CD8-positive, alpha-beta memory T cell (primary cell): ENCODE data around the gene PCDH12. TPM values are rescaled to one million over a fixed set of nuclear protein-coding genes. Genes with fewer than 3 reads are reported as not detected.
A peak's percentile ranks its signal among the peaks of the same experiment; 100 is the strongest.

ENCODE experiments used
- CTCF ChIA-PET: fragments of 350-600 bp; sonication (Branson Sonifier 250); formaldehyde crosslinking; loops from one replicate; lab custom pipeline; 2021; ENCODE audit warnings: antibody characterized with exemption; lab: Charles Lee
- POLR2A ChIA-PET: fragments of 350-600 bp; sonication (Branson Sonifier 250); formaldehyde crosslinking; loops from one replicate; lab custom pipeline; 2021; ENCODE audit warnings: antibody characterized with exemption; lab: Charles Lee
- DNase-seq, 5 donors: peaks; one replicate each; pipeline versions ENCODE4 v3.0.0 to v3.0.0-alpha.2; 2020 to 2022; ENCODE audit warnings: mixed read lengths in 1 of 5
- H3K27ac ChIP-seq: one replicate; pipeline ENCODE4 v1.7.0; 2013; ENCODE audit warnings: low read depth, mild to moderate bottlenecking, low read length, moderate library complexity
- H3K27me3 ChIP-seq: 2 replicates; pipeline ENCODE4 v1.7.0; 2013; ENCODE audit warnings: low read length, mild to moderate bottlenecking; ENCODE audit not compliant: insufficient read depth, poor library complexity, severe bottlenecking
- H3K36me3 ChIP-seq: 2 replicates; pipeline ENCODE4 v1.7.0; 2013; ENCODE audit warnings: mild to moderate bottlenecking, low read length, moderate library complexity; ENCODE audit not compliant: insufficient read depth
- H3K4me1 ChIP-seq: 2 replicates; pipeline ENCODE4 v1.7.0; 2013; ENCODE audit warnings: mild to moderate bottlenecking, low read length, moderate library complexity; ENCODE audit not compliant: insufficient read depth
- H3K4me3 ChIP-seq: 2 replicates; pipeline ENCODE4 v1.7.0; 2013; ENCODE audit warnings: mild to moderate bottlenecking, low read length
- H3K9me3 ChIP-seq: 2 replicates; pipeline ENCODE4 v1.7.0; 2013; ENCODE audit warnings: mild to moderate bottlenecking, low read length
- H3K27ac Mint-ChIP-seq, 8 donors: one replicate each; pipeline ENCODE4 v1.8.0; 2020 to 2021; ENCODE audit warnings: mixed read lengths in 8 of 8, mild to moderate bottlenecking in 6 of 8, inconsistent platforms in 3 of 8, moderate library complexity in 3 of 8
- H3K27me3 Mint-ChIP-seq, 2 donors: one replicate each; pipeline ENCODE4 v1.8.0; 2020 to 2021; ENCODE audit warnings: mixed read lengths in 2 of 2, mild to moderate bottlenecking in 1 of 2, moderate library complexity in 1 of 2
- H3K36me3 Mint-ChIP-seq, 3 donors: one replicate each; pipeline ENCODE4 v1.8.0; 2020 to 2021; ENCODE audit warnings: mixed read lengths in 3 of 3, inconsistent platforms in 1 of 3, mild to moderate bottlenecking in 1 of 3
- H3K4me1 Mint-ChIP-seq, 3 donors: one replicate each; pipeline ENCODE4 v1.8.0; 2020 to 2021; ENCODE audit warnings: mixed read lengths in 3 of 3, inconsistent platforms in 1 of 3, mild to moderate bottlenecking in 1 of 3
- H3K4me3 Mint-ChIP-seq, 7 donors: one replicate each; pipeline ENCODE4 v1.8.0; 2020 to 2021; ENCODE audit warnings: mixed read lengths in 7 of 7, mild to moderate bottlenecking in 6 of 7, moderate library complexity in 4 of 7, inconsistent platforms in 2 of 7
- H3K9me3 Mint-ChIP-seq, 5 donors: one replicate each; pipeline ENCODE4 v1.8.0; 2020 to 2022; ENCODE audit warnings: mixed read lengths in 5 of 5, mild to moderate bottlenecking in 3 of 5, moderate library complexity in 2 of 5, inconsistent platforms in 1 of 5
- polyA plus RNA-seq: library from polyadenylated mRNA; unstranded; fragments of 300-500 nt; fragmentation: Illumina TruSeq; gene quantifications from one replicate; pipeline ENCODE4 v1.2.3, GENCODE V29; 2021
- total RNA-seq, 2 experiments: library from RNA; stranded (reverse); gene quantifications; one replicate each; pipeline ENCODE4 v1.2.3, GENCODE V29; 2021

PCDH12 gene
- total and polyA plus RNA-seq, 3 experiments from 2014 or later, result 0.07 to 0.88 (median 0.33) TPM

DNA sequence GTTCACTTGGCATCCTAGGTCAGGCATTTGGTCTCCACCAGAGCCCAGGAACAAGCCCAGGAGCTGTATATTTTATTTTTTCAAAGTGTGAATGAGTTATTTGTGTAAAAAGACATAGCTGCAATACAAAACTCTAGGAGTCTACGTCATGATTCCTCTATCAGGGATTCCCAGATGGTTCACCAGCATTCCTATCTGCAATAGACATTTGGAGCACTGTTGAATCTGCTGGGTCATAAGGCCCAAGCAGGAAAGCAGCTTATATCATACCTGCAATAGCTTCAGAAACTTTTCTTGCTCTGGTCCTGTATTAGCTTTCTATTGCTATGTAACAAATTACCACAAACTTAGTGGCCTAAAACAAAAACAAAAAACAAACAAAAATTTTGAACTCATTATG is 51.0 kb downstream of the PCDH12 start:
- no peaks in the 10 kb centered on the region for H3K9me3 Mint-ChIP-seq

DNA sequence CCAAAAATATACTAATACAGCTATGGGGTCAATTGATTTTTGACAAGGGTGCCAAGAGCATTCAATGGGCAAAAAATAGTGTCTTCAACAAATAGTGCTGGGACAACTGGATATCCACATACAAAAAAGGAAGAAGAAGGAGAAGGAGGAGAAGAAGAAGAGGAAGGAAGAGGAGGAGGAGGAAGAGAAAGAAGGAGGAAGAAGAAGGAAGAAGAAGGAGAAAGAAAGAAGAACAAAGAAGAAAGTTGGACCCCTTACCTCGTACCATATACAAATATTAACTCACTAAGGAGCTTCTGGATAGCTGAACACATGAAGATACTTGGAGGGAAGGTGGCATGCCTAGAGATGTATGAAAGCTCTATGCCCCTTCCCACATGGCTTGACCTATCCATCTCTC is 51.5 kb downstream of the PCDH12 start:
- Mint-ChIP-seq H3K9me3 (no peaks in the 10 kb centered on the region), H3K36me3 (peaks cover 0 to 3% (median 0%) of the 10 kb centered on the region in 3 donors), H3K27me3 (peaks cover 11 to 21% of the 10 kb centered on the region in 2 donors), H3K27ac (no peak overlapping the region), H3K4me3 (no peak overlapping the region), H3K4me1 (no peaks in the 10 kb centered on the region)
- Histone ChIP-seq H3K4me3 (no peak overlapping the region), H3K36me3 (no peaks in the 10 kb centered on the region), H3K27me3 (no peaks in the 10 kb centered on the region), H3K9me3 (no peaks in the 10 kb centered on the region), H3K27ac (no peak overlapping the region), H3K4me1 (no peaks in the 10 kb centered on the region)
- CTCF ChIA-PET, result interaction anchor here (0.8 to 2.9 kb wide), 6 partner anchors 8 to 204 kb away, joined by 3 to 9 read pairs (median 3); no protein-coding TSS in a partner anchor
- POLR2A ChIA-PET, result no interaction called here
- DNase-seq, result no peak

More for the DNA sequence above, 51.0 kb downstream of the PCDH12 start:
- Mint-ChIP-seq H3K27me3 (peaks cover 6 to 17% of the 10 kb centered on the region in 2 donors), H3K4me3 (no peak overlapping the region), H3K36me3 (no peaks in the 10 kb centered on the region), H3K27ac (no peak overlapping the region), H3K4me1 (no peaks in the 10 kb centered on the region)
- no peak for DNase-seq
- no peaks in the 10 kb centered on the region for H3K27me3 ChIP-seq
- no peaks in the 10 kb centered on the region for H3K36me3 ChIP-seq
- ChIA-PET CTCF (interaction anchor here (0.8 to 2.9 kb wide), 5 partner anchors 11 to 204 kb away, joined by 3 to 9 read pairs (median 3); no protein-coding TSS in a partner anchor), POLR2A (no interaction called here)
- no peak overlapping the region for H3K4me3 ChIP-seq
- H3K27ac ChIP-seq, result no peak overlapping the region
- H3K9me3 ChIP-seq, result no peaks in the 10 kb centered on the region
- H3K4me1 ChIP-seq, result no peaks in the 10 kb centered on the region

DNA sequence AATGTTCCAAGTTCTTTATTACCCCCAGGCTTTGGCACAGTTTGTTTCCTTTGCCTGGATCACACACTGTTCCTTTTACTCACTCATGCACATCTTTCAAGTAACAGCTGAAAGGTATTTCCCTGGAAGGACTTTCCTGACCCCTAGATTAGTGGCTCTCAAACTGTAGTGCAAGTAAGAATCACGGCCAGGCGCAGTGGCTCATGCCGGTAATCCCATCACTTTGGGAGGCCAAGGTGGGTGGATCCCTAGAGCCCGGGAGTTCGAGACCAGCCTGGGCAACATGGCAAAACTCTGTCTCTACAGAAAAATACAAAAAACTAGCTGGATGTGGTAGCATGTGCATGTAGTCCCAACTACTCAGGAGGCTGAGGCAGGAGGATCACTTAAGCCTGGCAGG is 53.5 kb downstream of the PCDH12 start:
- POLR2A ChIA-PET, result no interaction called here
- no peak overlapping the region for H3K4me3 ChIP-seq

DNA sequence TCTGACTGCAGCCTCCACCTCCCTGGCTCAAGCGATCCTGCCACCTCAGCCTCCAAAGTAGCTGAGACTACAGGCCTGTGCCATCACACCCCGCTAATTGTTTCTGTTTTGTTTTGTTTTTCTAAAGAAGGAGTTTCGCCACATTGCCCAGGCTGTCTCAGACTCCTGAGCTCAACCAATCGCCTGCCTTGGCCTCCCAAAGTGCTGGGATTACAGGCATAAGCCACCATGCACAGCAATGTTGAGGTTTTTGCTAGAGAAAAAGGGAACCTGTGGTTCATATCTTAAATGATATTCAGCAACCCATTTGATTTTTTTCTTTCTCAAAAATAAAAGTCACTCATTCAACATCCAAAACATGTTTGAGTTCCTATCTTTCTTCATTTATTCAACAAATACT is 54.7 kb downstream of the PCDH12 start:
- H3K27me3 ChIP-seq, result no peaks in the 10 kb centered on the region
- no peak overlapping the region for H3K27ac ChIP-seq
- H3K4me1 Mint-ChIP-seq, result no peaks in the 10 kb centered on the region
- H3K9me3 Mint-ChIP-seq, result no peaks in the 10 kb centered on the region
- CTCF ChIA-PET, result interaction anchor here (1.5 kb wide), 1 partner anchor 24 kb away, joined by 3 read pairs; no protein-coding TSS in a partner anchor
- no peaks in the 10 kb centered on the region for H3K9me3 ChIP-seq
- H3K27ac Mint-ChIP-seq, result no peak overlapping the region
- peaks cover 11 to 33% of the 10 kb centered on the region in 2 donors for H3K27me3 Mint-ChIP-seq
- no peaks in the 10 kb centered on the region for H3K36me3 ChIP-seq
- no peaks in the 10 kb centered on the region for H3K4me1 ChIP-seq
- H3K4me3 Mint-ChIP-seq, result no peak overlapping the region
- peaks cover 0 to 5% (median 0%) of the 10 kb centered on the region in 3 donors for H3K36me3 Mint-ChIP-seq
- DNase-seq, result no peak
- POLR2A ChIA-PET, result no interaction called here
- H3K4me3 ChIP-seq, result no peak overlapping the region

More for the DNA sequence above, 53.5 kb downstream of the PCDH12 start:
- Histone ChIP-seq H3K4me1 (no peaks in the 10 kb centered on the region), H3K36me3 (no peaks in the 10 kb centered on the region), H3K27ac (no peak overlapping the region), H3K27me3 (no peaks in the 10 kb centered on the region), H3K9me3 (no peaks in the 10 kb centered on the region)
- Mint-ChIP-seq H3K27me3 (peaks cover 11 to 24% of the 10 kb centered on the region in 2 donors), H3K4me3 (no peak overlapping the region), H3K4me1 (no peaks in the 10 kb centered on the region), H3K36me3 (peaks cover 0 to 5% (median 0%) of the 10 kb centered on the region in 3 donors), H3K9me3 (no peaks in the 10 kb centered on the region), H3K27ac (no peak overlapping the region)
- CTCF ChIA-PET, result interaction anchor here (2.9 kb wide), 1 partner anchor 202 kb away, joined by 9 read pairs; no protein-coding TSS in a partner anchor
- DNase-seq, result no peak

DNA sequence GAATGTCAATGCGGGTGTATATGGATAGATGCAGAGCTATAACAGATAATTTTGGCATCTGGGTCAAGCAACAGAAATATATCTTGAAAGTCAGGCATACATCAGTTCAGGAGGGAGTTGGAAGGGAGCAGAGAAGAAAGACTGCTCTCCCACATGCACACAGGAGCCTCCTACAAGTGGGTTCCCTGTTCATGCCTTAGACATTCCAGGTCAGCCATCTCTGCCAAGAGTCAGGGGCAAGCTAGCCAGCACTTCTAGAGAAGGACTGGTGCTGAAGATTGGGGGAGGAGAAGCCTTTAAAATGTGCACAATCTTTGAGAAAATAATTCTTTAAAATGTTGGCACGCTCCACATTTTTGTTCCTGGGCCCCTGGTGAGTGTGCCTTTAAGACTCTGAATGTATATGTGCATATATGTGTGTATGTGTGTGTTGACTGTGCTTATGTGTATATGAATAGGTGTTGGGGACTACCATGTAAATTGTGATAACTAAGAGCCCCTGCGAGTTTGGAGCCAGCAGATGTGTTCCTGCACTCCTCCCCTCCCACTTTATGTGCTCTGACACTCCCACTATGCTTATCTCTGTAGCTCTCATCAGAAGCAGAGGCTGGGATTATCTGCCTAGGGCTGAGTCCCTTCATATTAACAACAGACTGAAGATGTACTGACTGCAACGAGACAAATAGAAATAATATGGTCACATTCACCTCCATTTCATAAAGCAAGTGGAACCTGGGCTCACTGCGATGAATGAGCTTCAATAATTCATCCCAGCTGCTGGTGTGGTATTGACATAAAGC is 55.8 kb downstream of the PCDH12 start:
- H3K27ac ChIP-seq, result no peak overlapping the region
- CTCF ChIA-PET, result no interaction called here
- DNase-seq, result no peak

DNA sequence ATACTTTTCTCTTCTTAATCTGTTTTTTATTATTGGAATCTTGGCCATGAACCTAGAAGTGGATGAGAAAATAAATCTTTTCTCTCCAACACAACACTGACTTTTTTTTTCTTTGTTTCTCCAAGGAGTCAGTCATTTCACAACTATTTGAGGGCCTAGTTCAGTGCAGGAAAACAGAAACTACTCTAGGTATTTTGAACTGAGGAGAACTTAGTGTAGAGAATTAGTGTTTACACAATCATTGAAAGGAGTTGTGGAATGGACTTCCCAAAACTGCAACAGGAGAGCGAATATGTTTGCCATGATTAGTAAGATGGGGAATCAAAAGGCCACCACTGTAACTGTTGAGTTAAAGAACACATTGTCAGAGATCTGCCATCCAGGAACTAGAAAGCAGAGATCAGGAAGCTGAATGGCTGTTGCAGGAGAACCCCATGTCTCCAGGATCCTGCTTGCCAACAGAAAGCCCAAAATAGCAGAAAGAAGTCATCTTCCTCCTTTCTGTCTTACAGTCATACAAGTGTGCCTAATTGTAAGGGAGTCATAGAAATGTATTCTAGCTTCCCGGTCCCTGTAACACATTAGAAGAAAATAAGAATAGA is 59.5 kb downstream of the PCDH12 start:
- H3K4me1 ChIP-seq, result no peaks in the 10 kb centered on the region
- POLR2A ChIA-PET, result no interaction called here
- no peak overlapping the region for H3K4me3 Mint-ChIP-seq

More for the DNA sequence above, 55.8 kb downstream of the PCDH12 start:
- Histone ChIP-seq H3K4me1 (no peaks in the 10 kb centered on the region), H3K36me3 (no peaks in the 10 kb centered on the region), H3K27me3 (no peaks in the 10 kb centered on the region), H3K4me3 (no peak overlapping the region), H3K9me3 (no peaks in the 10 kb centered on the region)
- Mint-ChIP-seq H3K4me1 (no peaks in the 10 kb centered on the region), H3K27me3 (peaks cover 9 to 33% of the 10 kb centered on the region in 2 donors), H3K27ac (peak overlapping the region in 1 of 8 donors; percentile 8), H3K9me3 (no peaks in the 10 kb centered on the region), H3K36me3 (peaks cover 0 to 5% (median 0%) of the 10 kb centered on the region in 3 donors), H3K4me3 (no peak overlapping the region)
- POLR2A ChIA-PET, result no interaction called here

DNA sequence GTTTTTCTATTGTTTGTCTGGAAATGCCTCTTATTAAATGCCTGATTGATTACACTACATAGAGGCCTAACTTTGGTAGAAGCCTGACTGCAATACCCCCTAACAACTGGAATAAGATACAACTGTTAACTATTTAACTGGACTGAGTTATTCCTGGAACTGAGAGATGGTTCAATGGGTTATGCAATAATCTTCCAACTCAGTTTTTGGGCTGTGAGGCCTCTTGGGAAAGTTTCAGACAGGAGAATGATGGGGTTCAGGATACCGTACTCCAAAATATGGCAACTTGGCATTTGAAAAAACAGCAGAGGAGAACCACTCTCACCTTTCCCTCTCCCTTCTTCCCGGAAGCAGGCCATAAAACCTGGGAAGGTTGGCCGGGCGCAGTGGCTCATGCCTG is 60.6 kb downstream of the PCDH12 start:
- Mint-ChIP-seq H3K27ac (no peak overlapping the region), H3K9me3 (no peaks in the 10 kb centered on the region), H3K4me1 (no peaks in the 10 kb centered on the region), H3K36me3 (peaks cover 0 to 10% (median 0%) of the 10 kb centered on the region in 3 donors), H3K4me3 (no peak overlapping the region), H3K27me3 (peaks cover 14 to 41% of the 10 kb centered on the region in 2 donors)
- no peak overlapping the region for H3K4me3 ChIP-seq
- ChIA-PET POLR2A (no interaction called here), CTCF (interaction anchor here (1.8 to 2.5 kb wide), 2 partner anchors 18 to 63 kb away, joined by 4 to 7 read pairs; no protein-coding TSS in a partner anchor)
- no peaks in the 10 kb centered on the region for H3K9me3 ChIP-seq
- no peak for DNase-seq
- H3K36me3 ChIP-seq, result no peaks in the 10 kb centered on the region
- H3K27ac ChIP-seq, result no peak overlapping the region
- H3K27me3 ChIP-seq, result no peaks in the 10 kb centered on the region
- no peaks in the 10 kb centered on the region for H3K4me1 ChIP-seq

More for the DNA sequence above, 59.5 kb downstream of the PCDH12 start:
- Histone ChIP-seq H3K27me3 (no peaks in the 10 kb centered on the region), H3K4me3 (no peak overlapping the region), H3K27ac (no peak overlapping the region), H3K9me3 (no peaks in the 10 kb centered on the region), H3K36me3 (no peaks in the 10 kb centered on the region)
- CTCF ChIA-PET, result no interaction called here
- no peaks in the 10 kb centered on the region for H3K4me1 Mint-ChIP-seq
- H3K27me3 Mint-ChIP-seq, result peaks cover 14 to 47% of the 10 kb centered on the region in 2 donors
- no peak for DNase-seq
- no peaks in the 10 kb centered on the region for H3K9me3 Mint-ChIP-seq
- peaks cover 0 to 10% (median 0%) of the 10 kb centered on the region in 3 donors for H3K36me3 Mint-ChIP-seq
- H3K27ac Mint-ChIP-seq, result peak overlapping the region in 1 of 8 donors; percentile 22
